Measurements from ENCODE around the gene PRIMA1. TPM values are rescaled to one million over a fixed set of nuclear protein-coding genes. Genes with fewer than 3 reads are reported as not detected.

The PRIMA1 gene
- total RNA-seq, 1 experiment from 2014 or later, result 2.3 TPM

DNA sequence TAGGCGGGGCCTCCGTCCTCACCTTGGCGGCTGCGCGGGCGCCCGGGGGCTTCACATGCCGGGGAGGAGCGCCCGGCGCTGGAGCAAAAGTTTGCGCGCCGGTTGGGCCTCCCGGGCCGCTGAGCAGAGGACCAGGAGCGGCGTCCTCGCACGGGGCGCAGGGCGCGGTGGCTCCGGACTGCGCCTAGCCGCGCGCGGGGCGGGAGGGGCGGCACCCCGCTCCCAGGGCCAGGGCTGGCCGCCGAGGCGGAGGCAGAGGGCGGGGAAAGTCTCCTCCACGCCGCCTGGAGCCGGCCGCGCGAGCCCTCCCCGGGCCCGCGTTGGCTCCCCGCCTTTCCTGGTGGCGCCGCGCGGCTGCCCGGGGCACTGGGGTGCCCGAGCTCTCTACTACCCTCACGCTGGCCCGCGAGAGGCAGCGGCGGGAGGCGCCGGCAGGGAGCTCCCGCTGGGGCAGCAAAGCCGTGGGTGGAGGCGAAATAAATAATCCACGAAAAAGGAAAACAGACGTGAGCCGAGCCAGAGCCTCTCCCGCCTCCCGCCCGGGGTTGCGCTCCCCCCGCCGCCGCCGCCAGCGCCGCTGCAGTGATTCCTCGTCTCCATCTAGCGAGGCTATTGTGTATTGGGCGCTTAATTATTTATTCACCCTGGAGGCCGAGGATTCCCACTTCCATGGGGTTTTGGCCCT is 400 bp upstream of the PRIMA1 start:
- H3K4me3 Mint-ChIP-seq, result peak overlapping the region; percentile 70 to 97
- H3K4me1 Mint-ChIP-seq, result peaks cover 21 to 24% of the 10 kb centered on the region in 2 experiments
- no peak overlapping the region for H3K9ac ChIP-seq (ENCODE audit: extremely low read depth, insufficient read length, low read length)
- H3K4ac ChIP-seq (ENCODE audit: low read depth, low read length), result no peak overlapping the region
- no peak overlapping the region for H3T11ph ChIP-seq (ENCODE audit: low read length)
- no peaks in the 10 kb centered on the region for H3K9me3 ChIP-seq (ENCODE audit: control insufficient read depth, low read depth, low read length)
- H3K4me2 ChIP-seq (ENCODE audit: insufficient read depth, insufficient read length, low read length), result peak overlapping the region; percentile 61
- H4K20me1 ChIP-seq (ENCODE audit: control insufficient read depth, insufficient read depth, insufficient read length), result no peaks in the 10 kb centered on the region
- H3K79me2 ChIP-seq (ENCODE audit: insufficient read depth, low read length), result no peaks in the 10 kb centered on the region
- no peak overlapping the region for H4K5ac ChIP-seq (ENCODE audit: insufficient read length, low read depth, low read length)
- H3K27me3 Mint-ChIP-seq (ENCODE audit: low read depth), result peaks cover 60% of the 10 kb centered on the region
- no peak overlapping the region for H2BK12ac ChIP-seq (ENCODE audit: insufficient read length, low read depth, low read length)
- peaks cover 3% of the 10 kb centered on the region; the same call in 1 of the 2 replicates for H3K4me1 ChIP-seq (ENCODE audit: insufficient read depth, low read length)
- H4K91ac ChIP-seq (ENCODE audit: insufficient read length, low read depth, low read length), result no peak overlapping the region
- no peak overlapping the region for H3K27ac Mint-ChIP-seq
- H3K27ac ChIP-seq (ENCODE audit: insufficient read length, low read depth, low read length), result no peak overlapping the region
- no peaks in the 10 kb centered on the region; a peak in 1 of 7 replicates for H3K36me3 Mint-ChIP-seq (ENCODE audit: insufficient read depth in 1 of 3, low read depth in 3 of 3)
- peak overlapping the region; percentile 26; the same call in 1 of the 2 replicates for H3K14ac ChIP-seq (ENCODE audit: insufficient read depth, low read length)
- DNase-seq, result peak; percentile 66
- H3K23ac ChIP-seq (ENCODE audit: insufficient read length, low read depth, low read length), result no peak overlapping the region
- no CpG with 5 or more reads among the region's 79 CpGs for WGBS (ENCODE audit: extremely low coverage, insufficient read length, low lambda C conversion rate)
- H3K9me3 Mint-ChIP-seq, result peaks cover 0 to 10% of the 10 kb centered on the region in 2 experiments; a peak in 4 of 5 replicates
- no peak overlapping the region for H2BK15ac ChIP-seq (ENCODE audit: low read depth, low read length)
- peaks cover 9% of the 10 kb centered on the region for H3K23me2 ChIP-seq (ENCODE audit: insufficient read length, low read depth, low read length, poor library complexity, severe bottlenecking)
- H3K27me3 ChIP-seq (ENCODE audit: insufficient read depth, low read length), result peaks cover 8% of the 10 kb centered on the region
- H2AFZ ChIP-seq (ENCODE audit: low read length), result no peak overlapping the region
- H2AK5ac ChIP-seq (ENCODE audit: insufficient read length, low read length), result no peak overlapping the region
- H2BK5ac ChIP-seq (ENCODE audit: insufficient read length, low read length), result no peak overlapping the region
- TF ChIP-seq, protein P1, sequence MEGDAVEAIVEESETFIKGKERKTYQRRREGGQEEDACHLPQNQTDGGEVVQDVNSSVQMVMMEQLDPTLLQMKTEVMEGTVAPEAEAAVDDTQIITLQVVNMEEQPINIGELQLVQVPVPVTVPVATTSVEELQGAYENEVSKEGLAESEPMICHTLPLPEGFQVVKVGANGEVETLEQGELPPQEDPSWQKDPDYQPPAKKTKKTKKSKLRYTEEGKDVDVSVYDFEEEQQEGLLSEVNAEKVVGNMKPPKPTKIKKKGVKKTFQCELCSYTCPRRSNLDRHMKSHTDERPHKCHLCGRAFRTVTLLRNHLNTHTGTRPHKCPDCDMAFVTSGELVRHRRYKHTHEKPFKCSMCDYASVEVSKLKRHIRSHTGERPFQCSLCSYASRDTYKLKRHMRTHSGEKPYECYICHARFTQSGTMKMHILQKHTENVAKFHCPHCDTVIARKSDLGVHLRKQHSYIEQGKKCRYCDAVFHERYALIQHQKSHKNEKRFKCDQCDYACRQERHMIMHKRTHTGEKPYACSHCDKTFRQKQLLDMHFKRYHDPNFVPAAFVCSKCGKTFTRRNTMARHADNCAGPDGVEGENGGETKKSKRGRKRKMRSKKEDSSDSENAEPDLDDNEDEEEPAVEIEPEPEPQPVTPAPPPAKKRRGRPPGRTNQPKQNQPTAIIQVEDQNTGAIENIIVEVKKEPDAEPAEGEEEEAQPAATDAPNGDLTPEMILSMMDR (conservative IDR thresholded peaks at IDR 0.05), result peak; percentile 33; the same call in 2 of the 3 replicates
- H3K79me1 ChIP-seq (ENCODE audit: insufficient read depth, low read depth, low read length, poor library complexity, severe bottlenecking), result no peaks in the 10 kb centered on the region
- H2BK20ac ChIP-seq (ENCODE audit: low read depth, low read length, poor library complexity, severe bottlenecking), result no peak overlapping the region
- no peak overlapping the region for H3K18ac ChIP-seq (ENCODE audit: insufficient read length, low read depth, low read length)
- no peak overlapping the region for H4K8ac ChIP-seq (replicated peaks; ENCODE audit: insufficient read length, low read depth, low read length)
- no peak overlapping the region for H3K56ac ChIP-seq (ENCODE audit: insufficient read length, low read depth, low read length)
- no peak overlapping the region for H2BK120ac ChIP-seq (ENCODE audit: low read depth, low read length, poor library complexity, severe bottlenecking)

Data from H9 (cell line).